GM12878 (cell line): ENCODE data around the gene CARM1. TPM values are rescaled to one million over a fixed set of nuclear protein-coding genes. Genes with fewer than 3 reads are reported as not detected.

Source experiments
- ATAC-seq: fragments of 200-7000 bp; cut with Tn5 transposase; 3 replicates; pipeline ENCODE4 v1.9.1; 2020; ENCODE audit warnings: mild to moderate bottlenecking, moderate library complexity
- BruUV-seq: library from RNA; stranded (reverse); fragments of 400-500 nt; replicated peaks from 2 replicates; lab custom pipeline; 2021; lab: Mats Ljungman, UMichigan
- CTCF ChIA-PET: fragments of 300-600 bp; sonication (Branson Sonifier 250); formaldehyde crosslinking; extraction: SDS; loops from one replicate; lab custom pipeline; 2021; ENCODE audit warnings: inconsistent platforms; lab: Yijun Ruan, JAX
- POLR2A ChIA-PET: fragments of 350-600 bp; formaldehyde crosslinking; extraction: SDS; loops from one replicate; lab custom pipeline; 2021; ENCODE audit warnings: inconsistent platforms; lab: Charles Lee
- RAD21 ChIA-PET: fragments of 300-600 bp; sonication (Branson Sonifier 250); formaldehyde crosslinking; loops from one replicate; lab custom pipeline; 2023; ENCODE audit warnings: antibody characterized with exemption; ENCODE audit not compliant: unreplicated experiment; lab: Charles Lee
- SMC1A ChIA-PET: fragments of 300-600 bp; sonication (Branson Sonifier 250); formaldehyde crosslinking; loops from one replicate; lab custom pipeline; 2023; ENCODE audit not compliant: unreplicated experiment, uncharacterized antibody; lab: Charles Lee
- DNase-seq: peaks from one replicate; pipeline ENCODE4 v3.0.0-alpha.2; 2011; ENCODE audit warnings: low read depth, low spot score
- FAIRE-seq: peaks from 3 replicates; lab custom pipeline; 2011; peaks lifted over from hg19 to GRCh38; lab: Jason Lieb, UNC
- H2AFZ ChIP-seq: 2 replicates; pipeline ENCODE4 v1.6.0; 2011; ENCODE audit warnings: low read depth, low read length, control low read depth; ENCODE audit not compliant: control insufficient read depth
- H3K27ac ChIP-seq: 2 replicates; pipeline ENCODE4 v1.5.1; 2011; ENCODE audit warnings: control low read depth; ENCODE audit not compliant: control insufficient read depth, insufficient read depth
- H3K27me3 ChIP-seq, 2 experiments: replicated peaks in 1 of 2; 2 replicates each; pipeline versions ENCODE4 v1.6.0 to v1.6.1; 2011; ENCODE audit warnings: low read length in 1 of 2; ENCODE audit not compliant: control insufficient read depth in 2 of 2, insufficient read depth in 2 of 2
- H3K36me3 ChIP-seq, 2 experiments: 2 replicates each; pipeline ENCODE4 v1.5.1; 2011; ENCODE audit warnings: low read length in 1 of 2; ENCODE audit not compliant: control insufficient read depth in 2 of 2, insufficient read depth in 2 of 2
- H3K4me1 ChIP-seq: 2 replicates; pipeline ENCODE4 v1.6.1; 2011; ENCODE audit warnings: mild to moderate bottlenecking, low read length, moderate library complexity, mixed read lengths; ENCODE audit not compliant: control insufficient read depth, insufficient read depth
- H3K4me2 ChIP-seq: 2 replicates; pipeline ENCODE4 v1.6.0; 2011; ENCODE audit warnings: control low read depth; ENCODE audit not compliant: control insufficient read depth, insufficient read depth
- H3K4me3 ChIP-seq: fragments of 200-600 bp; sonication (generic); 2 replicates; pipeline ENCODE4 v1.5.1; 2016
- H3K79me2 ChIP-seq: 2 replicates; pipeline ENCODE4 v1.6.0; 2011; ENCODE audit warnings: low read length; ENCODE audit not compliant: control insufficient read depth, insufficient read depth
- H3K9ac ChIP-seq: 2 replicates; pipeline ENCODE4 v1.8.0; 2011; ENCODE audit warnings: low read length, control low read depth, mixed read lengths; ENCODE audit not compliant: control insufficient read depth, insufficient read depth
- H3K9me3 ChIP-seq: replicated peaks from 3 replicates; pipeline ENCODE4 v1.5.1; 2011; ENCODE audit warnings: mild to moderate bottlenecking, low read length; ENCODE audit not compliant: control insufficient read depth, insufficient read depth
- H4K20me1 ChIP-seq: 2 replicates; pipeline ENCODE4 v1.6.0; 2011; ENCODE audit not compliant: control insufficient read depth, insufficient read depth
- CBX5 ChIP-seq: sonication (generic); IDR thresholded peaks from 2 replicates; pipeline ENCODE4 v1.6.1; 2016; ENCODE audit warnings: low read depth, moderate library complexity, mild to moderate bottlenecking, inconsistent platforms
- MAX ChIP-seq: IDR thresholded peaks from 2 replicates; pipeline ENCODE4 v1.6.1; 2012; ENCODE audit warnings: low read depth, low read length, improper control_type of control experiment
- MXI1 ChIP-seq: fragments of 150-350 bp; IDR thresholded peaks from 2 replicates; pipeline ENCODE4 v1.6.1; 2011; ENCODE audit warnings: low read depth, mild to moderate bottlenecking, inconsistent platforms, low read length, improper control_type of control experiment
- RELA ChIP-seq: fragments of 450-650 bp; IDR thresholded peaks from 2 replicates; pipeline ENCODE4 v1.8.0; 2014; ENCODE audit warnings: borderline replicate concordance; ENCODE audit not compliant: partially characterized antibody
- SRF ChIP-seq, 2 experiments: IDR thresholded peaks; 2 replicates each; pipeline ENCODE4 v1.6.1; 2011; ENCODE audit warnings: low read depth in 2 of 2, low read length in 2 of 2, mild to moderate bottlenecking in 1 of 2, moderate library complexity in 1 of 2
- USF2 ChIP-seq: IDR thresholded peaks from 2 replicates; pipeline ENCODE4 v1.6.1; 2011; ENCODE audit warnings: low read depth, low read length, improper control_type of control experiment, borderline replicate concordance
- ZBED1 ChIP-seq: IDR thresholded peaks from 2 replicates; pipeline ENCODE4 v1.6.1; 2016; ENCODE audit warnings: borderline replicate concordance
- ZBTB33 ChIP-seq: fragments of 450-650 bp; IDR thresholded peaks from 2 replicates; pipeline ENCODE4 v1.6.1; 2017; ENCODE audit warnings: mild to moderate bottlenecking
- WGBS: methylation state at CpG from one replicate; pipeline ENCODE4 v1.1.6; 2016; ENCODE audit warnings: low lambda C conversion rate; ENCODE audit not compliant: insufficient replicate concordance, insufficient coverage; ENCODE audit errors: missing lambda C conversion rate; 5-methylcytosine and 5-hydroxymethylcytosine counted together
- in situ Hi-C: fragments of 300-500 bp; cut with MboI; formaldehyde crosslinking; loops from 9 replicates; pipeline ENCODE4 v1.14.3; 2018; ENCODE audit warnings: mixed read lengths
- intact Hi-C: fragments of 100-400 bp; cut with micrococcal nuclease; formaldehyde crosslinking; loops from one replicate; pipeline ENCODE4 v1.14.2; 2022; ENCODE audit not compliant: unreplicated experiment
- polyA plus RNA-seq, 11 experiments: library from polyadenylated mRNA; depleted of rRNA in 4 of 11; unstranded in 6 of 11; stranded (reverse) in 5 of 11; fragments of >200 nt; fragmentation: Nextera tagmentation in 4 of 11; fragmentation: Illumina TruSeq in 1 of 11; extraction: Ambion mirVana in 4 of 11; extraction: Trizol in 1 of 11; gene quantifications; 1 replicate in 1 of 11; 2 replicates in 10 of 11; pipeline versions ENCODE4 v1.2.1 to v1.2.3, GENCODE V29; 2011 to 2016; ENCODE audit warnings: inconsistent platforms in 2 of 11, missing spikeins in 2 of 11, low read depth in 1 of 11
- total RNA-seq, 4 experiments: library from RNA; depleted of rRNA in 3 of 4; stranded (reverse); fragments of >200 nt in 3 of 4; fragmentation: Illumina TruSeq in 1 of 4; extraction: Trizol in 1 of 4; gene quantifications; 2 replicates each; pipeline versions ENCODE4 v1.2.1 to v1.2.3, GENCODE V29; 2013 to 2021

The CARM1 gene
- total and polyA plus RNA-seq, 10 of the 15 experiments (the other 5 are each of a cell fraction or from before 2014, with no cell fraction given) = 0.45 to 116 (median 39.7) TPM

- RAD21 ChIA-PET = no interaction called here
- DNase-seq = no peak
- SMC1A ChIA-PET = interaction anchor here (1.2 kb wide), 1 partner anchor 48 kb away, joined by 3 read pairs; no protein-coding TSS in a partner anchor
- Histone ChIP-seq H3K9me3 (no peaks in the 10 kb centered on the region), H3K4me2 (no peak overlapping the region), H3K4me3 (no peak overlapping the region), H3K4me1 (no peaks in the 10 kb centered on the region), H3K79me2 (no peaks in the 10 kb centered on the region), H3K27me3 (no peaks in the 10 kb centered on the region), H3K27ac (no peak overlapping the region), H2AFZ (no peak overlapping the region), H3K36me3 (peaks cover 18 to 58% of the 10 kb centered on the region in 2 experiments), H3K9ac (no peak overlapping the region), H4K20me1 (no peaks in the 10 kb centered on the region)
- no TSS peak for BruUV-seq
- intact Hi-C loops (no loop called here), in situ Hi-C loops (no loop called here)
- no peak for TF ChIP-seq SRF (IDR thresholded peaks at IDR 0.05; ENCODE audit: low read depth in 2 of 2, low read length in 2 of 2)
- TF ChIP-seq RELA = no peak
- TF ChIP-seq USF2 = no peak
- no peak for TF ChIP-seq MXI1
- no peak for TF ChIP-seq ZBTB33
- TF ChIP-seq MAX = no peak
- no peak for TF ChIP-seq ZBED1
- TF ChIP-seq CBX5 = no peak
- CTCF ChIA-PET = no interaction called here
- no peak for FAIRE-seq
- ATAC-seq = no peak
- POLR2A ChIA-PET = interaction anchor here (0.6 kb wide), 1 partner anchor 28 kb away, joined by 7 read pairs; no protein-coding TSS in a partner anchor
- 95% methylated on average over 25 of the region's 31 CpGs for WGBS
Measured at GRCh38 chr19:10911579-10912363, 40.4 kb downstream of the CARM1 start.
